Gastroesophageal sphincter (tissue), 4 donors: Measurements from ENCODE around the gene ZGLP1. TPM values are rescaled to one million over a fixed set of nuclear protein-coding genes. Genes with fewer than 3 reads are reported as not detected.
"Not testable (repeated sequence)": the region's sequence is repeated elsewhere in the genome, so short reads cannot be mapped to it uniquely, and the experiment has no call there.

Source experiments
- ATAC-seq: fragments of 150-250 bp; one replicate; pipeline ENCODE4 v1.9.1; 2016; ENCODE audit warnings: mild to moderate bottlenecking, moderate library complexity
- H3K27ac ChIP-seq, 4 donors: fragments of 200-600 bp; sonication (generic) in 3 of 4; 1 replicate in 3 of 4; 2 replicates in 1 of 4; pipeline ENCODE4 v1.5.1; 2016 to 2019
- H3K27me3 ChIP-seq: fragments of 200-600 bp; sonication (generic); one replicate; pipeline ENCODE4 v1.5.1; 2019
- H3K36me3 ChIP-seq, 2 donors: fragments of 200-600 bp; sonication (generic); one replicate each; pipeline ENCODE4 v1.5.1; 2019; ENCODE audit warnings: control low read depth in 1 of 2
- H3K4me1 ChIP-seq, 3 donors: fragments of 200-600 bp; sonication (generic); 1 replicate in 2 of 3; 2 replicates in 1 of 3; pipeline ENCODE4 v1.5.1; 2016 to 2019; ENCODE audit warnings: control low read depth in 2 of 3
- H3K4me3 ChIP-seq, 2 donors: fragments of 200-600 bp; sonication (generic); one replicate each; pipeline ENCODE4 v1.5.1; 2019; ENCODE audit warnings: mild to moderate bottlenecking in 1 of 2, moderate library complexity in 1 of 2
- H3K9me3 ChIP-seq, 3 donors: fragments of 200-600 bp; sonication (generic); one replicate each; pipeline ENCODE4 v1.5.1; 2017 to 2019; ENCODE audit warnings: control low read depth in 2 of 3
- EP300 ChIP-seq: sonication (generic); formaldehyde crosslinking; IDR thresholded peaks from one replicate; pipeline ENCODE4 v1.6.1; 2017; ENCODE audit warnings: antibody characterized with exemption, mild to moderate bottlenecking
- POLR2A ChIP-seq, 2 donors: fragments of 450-650 bp; IDR thresholded peaks; one replicate each; pipeline ENCODE4 v1.6.1; 2017; ENCODE audit warnings: antibody characterized with exemption in 2 of 2, mild to moderate bottlenecking in 2 of 2, moderate library complexity in 1 of 2
- POLR2AphosphoS5 ChIP-seq: sonication (generic); formaldehyde crosslinking; IDR thresholded peaks from one replicate; pipeline ENCODE4 v1.6.1; 2017; ENCODE audit warnings: antibody characterized with exemption
- WGBS, 2 donors: methylation state at CpG; one replicate each; pipeline ENCODE4 v1.1.5; 2018; ENCODE audit warnings: low coverage in 1 of 2; 5-methylcytosine and 5-hydroxymethylcytosine counted together
- total RNA-seq, 4 donors: library from RNA; depleted of rRNA; stranded (reverse); fragments of >200 nt; gene quantifications; one replicate each; pipeline ENCODE4 v1.1.0, GENCODE V29; 2016
- TF ChIP-seq, protein P1 (sequence below), 4 experiments: fragments of 200-600 bp in 2 of 4; fragments of 450-650 bp in 2 of 4; sonication (generic) in 1 of 4; IDR thresholded peaks; one replicate each; pipeline ENCODE4 v1.5.1; 2017 to 2019; ENCODE audit warnings: antibody characterized with exemption in 4 of 4, mild to moderate bottlenecking in 2 of 4, moderate library complexity in 2 of 4

Gene ZGLP1
- total RNA-seq, 4 donors from 2014 or later: 0.81 to 2.5 (median 1.1) TPM; not detected in 1

GRCh38 chr19:10338940-10339339 is 29.3 kb upstream of the ZGLP1 start:
- TF ChIP-seq EP300: no peak
- no peak for TF ChIP-seq POLR2AphosphoS5
- TF ChIP-seq, protein P1, sequence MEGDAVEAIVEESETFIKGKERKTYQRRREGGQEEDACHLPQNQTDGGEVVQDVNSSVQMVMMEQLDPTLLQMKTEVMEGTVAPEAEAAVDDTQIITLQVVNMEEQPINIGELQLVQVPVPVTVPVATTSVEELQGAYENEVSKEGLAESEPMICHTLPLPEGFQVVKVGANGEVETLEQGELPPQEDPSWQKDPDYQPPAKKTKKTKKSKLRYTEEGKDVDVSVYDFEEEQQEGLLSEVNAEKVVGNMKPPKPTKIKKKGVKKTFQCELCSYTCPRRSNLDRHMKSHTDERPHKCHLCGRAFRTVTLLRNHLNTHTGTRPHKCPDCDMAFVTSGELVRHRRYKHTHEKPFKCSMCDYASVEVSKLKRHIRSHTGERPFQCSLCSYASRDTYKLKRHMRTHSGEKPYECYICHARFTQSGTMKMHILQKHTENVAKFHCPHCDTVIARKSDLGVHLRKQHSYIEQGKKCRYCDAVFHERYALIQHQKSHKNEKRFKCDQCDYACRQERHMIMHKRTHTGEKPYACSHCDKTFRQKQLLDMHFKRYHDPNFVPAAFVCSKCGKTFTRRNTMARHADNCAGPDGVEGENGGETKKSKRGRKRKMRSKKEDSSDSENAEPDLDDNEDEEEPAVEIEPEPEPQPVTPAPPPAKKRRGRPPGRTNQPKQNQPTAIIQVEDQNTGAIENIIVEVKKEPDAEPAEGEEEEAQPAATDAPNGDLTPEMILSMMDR (IDR thresholded peaks at IDR 0.05): no peak
- Histone ChIP-seq H3K27me3 (no peaks in the 10 kb centered on the region), H3K36me3 (no peaks in the 10 kb centered on the region), H3K4me3 (no peak overlapping the region), H3K9me3 (no peaks in the 10 kb centered on the region), H3K4me1 (peaks cover 0 to 19% (median 5%) of the 10 kb centered on the region in 3 donors), H3K27ac (no peak overlapping the region)
- 73 to 94% methylated on average over 2 to 4 of the region's 6 CpGs for WGBS, 2 donors
- ATAC-seq: no peak

DNA sequence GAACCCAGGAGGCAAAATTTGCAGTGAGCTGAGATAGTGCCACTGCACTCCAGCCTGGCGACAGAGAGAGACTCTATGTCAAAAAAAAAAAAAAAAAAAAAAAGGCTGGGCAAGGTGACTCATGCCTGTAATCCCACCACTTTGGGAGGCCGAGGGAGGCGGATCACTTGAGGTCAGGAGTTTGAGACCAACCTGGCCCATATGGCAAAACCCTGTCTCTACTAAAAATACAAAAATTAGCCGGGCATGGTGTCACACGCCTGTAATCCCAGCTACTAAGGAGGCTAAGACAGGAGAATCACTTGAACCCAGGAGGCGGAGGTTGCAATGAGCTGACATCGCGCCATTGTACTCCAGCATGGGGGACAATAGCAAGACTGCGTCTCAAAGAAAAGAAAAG is 27.1 kb upstream of the ZGLP1 start:
- H3K9me3 ChIP-seq, H3K27ac ChIP-seq, H3K4me3 ChIP-seq, ATAC-seq, H3K27me3 ChIP-seq, H3K36me3 ChIP-seq: not testable (repeated sequence)
- WGBS, 2 donors: 80 to 94% methylated on average over 5 of the region's 9 CpGs
- H3K4me1 ChIP-seq: peaks cover 0 to 36% (median 16%) of the 10 kb centered on the region in 3 donors

DNA sequence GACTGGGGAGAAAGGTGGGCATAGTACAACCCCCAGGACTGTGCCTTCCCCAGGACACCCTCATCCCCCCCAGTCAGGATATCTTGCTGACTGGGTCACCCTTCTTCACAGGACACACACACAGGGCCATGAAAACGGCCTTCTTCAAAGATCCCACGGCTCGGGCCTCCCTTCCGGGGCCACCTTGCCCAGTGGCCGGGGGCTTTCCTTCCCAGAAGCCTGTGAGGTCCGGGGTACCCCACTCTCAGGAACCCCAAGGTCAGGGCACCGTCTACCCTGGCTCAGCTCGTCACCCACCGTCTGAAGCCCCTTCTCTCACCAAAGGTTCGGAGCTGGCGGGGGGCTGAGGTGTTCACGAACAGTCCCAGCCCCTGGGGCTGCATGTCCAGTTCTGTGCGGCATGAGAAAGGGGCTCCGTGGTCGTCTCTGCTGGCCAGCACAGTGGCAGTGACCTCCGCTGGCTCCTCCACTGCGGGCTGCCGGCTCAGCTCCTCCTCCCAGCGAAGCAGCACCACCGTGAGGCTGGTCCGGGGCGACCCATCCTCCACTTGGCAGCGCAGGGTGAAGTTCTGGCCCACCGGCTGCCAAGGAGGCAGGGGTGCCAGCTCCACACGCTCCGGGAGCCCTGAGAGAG is 25.9 kb upstream of the ZGLP1 start:
- WGBS, 2 donors: no CpG with 5 or more reads among the region's 26 CpGs
- peak overlapping the region in 1 of 2 donors; percentile 86 for H3K4me3 ChIP-seq
- H3K36me3 ChIP-seq: peaks cover 0 to 5% of the 10 kb centered on the region in 2 donors
- H3K9me3 ChIP-seq: no peaks in the 10 kb centered on the region
- peak overlapping the region in 3 of 4 donors; percentile 92 to 97 (median 94) for H3K27ac ChIP-seq
- no peak for TF ChIP-seq POLR2A (IDR thresholded peaks at IDR 0.05)
- TF ChIP-seq, protein P1 (IDR thresholded peaks at IDR 0.05): no peak
- no peak for TF ChIP-seq POLR2AphosphoS5
- no peak for TF ChIP-seq EP300
- H3K4me1 ChIP-seq: peaks cover 0 to 39% (median 17%) of the 10 kb centered on the region in 3 donors
- no peak for ATAC-seq
- no peaks in the 10 kb centered on the region for H3K27me3 ChIP-seq

DNA sequence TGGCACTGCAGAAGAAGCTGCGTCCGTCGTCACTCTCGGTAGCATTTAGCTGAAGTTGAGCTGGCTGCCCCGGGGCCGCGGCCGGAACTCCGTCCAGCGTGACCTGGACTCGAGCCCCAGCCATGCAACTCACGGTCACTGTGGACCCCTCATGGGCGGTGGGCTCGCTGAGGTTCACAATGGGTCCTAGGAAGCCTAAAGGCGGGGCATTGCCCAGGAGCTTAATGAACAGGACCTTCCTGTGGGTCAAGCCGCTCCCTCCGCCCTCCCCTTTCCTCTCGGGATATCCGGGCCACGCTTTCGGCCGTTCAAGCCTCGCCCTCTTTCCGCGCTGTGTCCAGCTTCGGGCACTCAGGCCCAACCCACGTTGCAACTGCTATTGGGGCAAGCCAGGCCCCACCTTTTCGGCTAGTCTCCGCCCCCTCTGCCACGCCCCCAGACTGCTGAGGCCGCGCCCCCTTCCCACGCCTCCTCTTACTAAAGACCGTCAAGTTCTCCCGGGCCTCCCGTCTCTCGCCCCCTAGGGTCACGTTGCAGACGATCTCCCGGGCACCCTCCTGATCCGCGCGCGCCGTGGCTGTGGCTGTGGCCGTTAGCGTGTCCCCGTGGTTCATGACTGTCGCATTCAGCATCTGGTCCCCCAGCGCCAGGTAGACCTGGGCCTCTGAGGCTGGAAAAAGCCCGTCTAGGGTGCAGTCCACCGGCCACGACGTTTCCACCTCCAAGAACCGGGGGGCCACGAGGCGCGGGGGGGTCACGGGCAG is 25.2 kb upstream of the ZGLP1 start:
- WGBS, 2 donors: 14% methylated on average over 18 of the region's 59 CpGs; no CpG with 5 or more reads in 1 of the 2 donors
- peak; percentile 85 for ATAC-seq
- peak overlapping the region; percentile 47 to 97 (median 93) for H3K27ac ChIP-seq
- H3K4me1 ChIP-seq: peaks cover 0 to 39% (median 17%) of the 10 kb centered on the region in 3 donors
- H3K9me3 ChIP-seq: no peaks in the 10 kb centered on the region
- TF ChIP-seq POLR2A (IDR thresholded peaks at IDR 0.05) (peak; percentile 33 to 45), POLR2AphosphoS5 (peak; percentile 61), EP300 (no peak)
- TF ChIP-seq, protein P1 (IDR thresholded peaks at IDR 0.05): peak in 2 of 4 experiments; percentile 12 to 35
- H3K27me3 ChIP-seq: no peaks in the 10 kb centered on the region
- peak overlapping the region; percentile 86 for H3K4me3 ChIP-seq
- H3K36me3 ChIP-seq: peaks cover 0 to 12% of the 10 kb centered on the region in 2 donors

DNA sequence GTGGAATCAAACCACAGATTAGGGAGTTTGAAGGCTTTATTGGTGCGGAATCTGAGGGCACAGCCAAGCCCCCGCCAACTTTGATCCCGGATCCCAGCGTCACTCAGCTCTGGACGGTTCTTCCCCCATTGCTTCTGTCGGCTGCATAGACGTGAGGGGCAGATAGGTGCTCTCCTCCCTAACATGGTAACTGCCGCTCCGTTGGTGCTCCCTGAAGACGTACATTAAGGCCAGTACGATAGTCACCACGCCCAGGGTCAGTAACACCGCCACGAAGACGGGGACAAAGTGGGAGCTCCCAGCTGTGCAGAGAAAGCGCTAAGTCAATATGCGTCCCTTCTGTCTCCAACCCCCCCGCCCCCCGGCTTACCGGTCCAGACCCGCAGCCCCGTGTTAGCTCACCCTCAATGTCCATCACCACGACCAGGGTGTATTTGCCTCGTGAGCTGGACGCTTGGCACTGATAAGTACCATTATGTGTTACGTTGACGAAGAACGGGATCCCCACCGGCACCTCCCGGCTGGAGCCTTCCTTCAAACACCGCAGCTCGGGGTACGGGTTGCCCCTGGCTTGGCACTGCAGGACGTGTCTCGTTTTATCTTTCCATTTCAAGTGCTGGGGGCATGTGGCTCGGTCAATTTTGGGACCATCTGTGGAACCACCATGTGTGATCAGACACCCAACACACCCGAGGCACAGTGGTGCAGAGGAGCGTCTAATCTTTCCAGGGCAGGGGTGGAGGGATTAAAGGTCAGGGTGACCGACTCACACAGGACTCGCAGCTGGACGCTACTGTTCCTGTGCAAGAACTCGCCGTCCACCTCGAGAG is 24.4 kb upstream of the ZGLP1 start:
- no peaks in the 10 kb centered on the region for H3K27me3 ChIP-seq
- WGBS, 2 donors: 0 to 17% methylated on average over 3 to 5 of the region's 44 CpGs
- TF ChIP-seq POLR2A (IDR thresholded peaks at IDR 0.05) (no peak), POLR2AphosphoS5 (no peak), EP300 (no peak)
- TF ChIP-seq, protein P1 (IDR thresholded peaks at IDR 0.05): no peak
- peak overlapping the region; percentile 86 for H3K4me3 ChIP-seq
- peaks cover 0 to 20% of the 10 kb centered on the region in 2 donors for H3K36me3 ChIP-seq
- H3K27ac ChIP-seq: peak overlapping the region; percentile 47 to 97 (median 93)
- H3K9me3 ChIP-seq: no peaks in the 10 kb centered on the region
- peaks cover 0 to 39% (median 17%) of the 10 kb centered on the region in 3 donors for H3K4me1 ChIP-seq
- ATAC-seq: peak; percentile 2
